Brain microvascular endothelial cell (primary cell): Measurements from ENCODE around the gene SLC35F3.

ENCODE experiments used
- DNase-seq: peaks from one replicate; pipeline ENCODE4 v3.0.0-alpha.2; 2020
- H3K27ac ChIP-seq: fragments of 250-450 bp; sonication (Bioruptor Pico); 2 replicates; pipeline ENCODE4 v1.5.1; 2020; ENCODE audit warnings: mild to moderate bottlenecking, moderate library complexity
- H3K27me3 ChIP-seq: fragments of 250-450 bp; sonication (Bioruptor Pico); replicated peaks from 2 replicates; pipeline ENCODE4 v1.5.1; 2020; ENCODE audit warnings: mild to moderate bottlenecking
- H3K36me3 ChIP-seq: fragments of 250-450 bp; sonication (Bioruptor Pico); replicated peaks from 2 replicates; pipeline ENCODE4 v1.5.1; 2020; ENCODE audit warnings: mild to moderate bottlenecking
- H3K4me3 ChIP-seq: 2 replicates; pipeline ENCODE4 v1.5.1; 2011; ENCODE audit warnings: low read depth, mild to moderate bottlenecking, control low read depth, low read length, moderate library complexity
- CTCF ChIP-seq: IDR thresholded peaks from 2 replicates; pipeline ENCODE4 v1.5.1; 2011; ENCODE audit warnings: low read depth, mild to moderate bottlenecking, moderate library complexity, low read length, control low read depth, inconsistent platforms; ENCODE audit errors: missing control alignments
- in situ Hi-C: cut with HindIII; loops from 2 replicates; pipeline ENCODE4 v1.10.0; 2017; ENCODE audit warnings: low sequenced_read_pairs, low pct_ligation_motif_present

Gene SLC35F3

DNA sequence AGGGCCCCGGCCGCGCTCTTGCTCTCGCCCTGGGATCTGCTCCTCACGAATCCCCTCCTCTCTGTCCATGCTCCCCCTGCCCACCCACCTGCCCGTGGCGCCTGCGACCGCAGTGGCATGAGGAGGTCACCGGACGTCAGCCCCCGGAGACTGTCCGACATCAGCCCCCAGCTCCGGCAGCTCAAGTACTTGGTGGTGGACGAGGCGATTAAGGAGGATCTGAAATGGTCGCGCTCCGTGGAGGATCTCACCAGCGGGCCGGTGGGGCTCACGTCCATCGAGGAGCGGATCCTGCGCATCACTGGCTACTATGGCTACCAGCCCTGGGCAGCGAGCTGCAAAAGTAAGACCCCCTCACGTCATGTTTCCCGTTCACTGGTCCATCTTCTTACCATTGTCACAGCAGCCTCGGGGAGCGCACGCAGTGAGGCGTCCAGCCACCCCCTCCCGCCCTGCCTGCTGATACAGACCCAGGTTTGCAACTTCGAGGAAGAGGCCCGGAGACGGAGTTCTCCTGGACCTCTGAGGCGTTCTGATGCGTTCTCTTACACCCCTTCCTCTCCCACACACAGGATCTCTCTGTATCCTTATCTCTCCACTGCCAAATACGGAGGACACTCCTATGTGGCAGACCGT is 1.1 kb downstream of the SLC35F3 start:
- Histone ChIP-seq H3K4me3 (peak overlapping the region; percentile 43), H3K27ac (no peak overlapping the region), H3K36me3 (no peaks in the 10 kb centered on the region), H3K27me3 (peaks cover 17% of the 10 kb centered on the region)
- no peak for TF ChIP-seq CTCF
- in situ Hi-C loops, result no loop called here
- DNase-seq, result no peak

DNA sequence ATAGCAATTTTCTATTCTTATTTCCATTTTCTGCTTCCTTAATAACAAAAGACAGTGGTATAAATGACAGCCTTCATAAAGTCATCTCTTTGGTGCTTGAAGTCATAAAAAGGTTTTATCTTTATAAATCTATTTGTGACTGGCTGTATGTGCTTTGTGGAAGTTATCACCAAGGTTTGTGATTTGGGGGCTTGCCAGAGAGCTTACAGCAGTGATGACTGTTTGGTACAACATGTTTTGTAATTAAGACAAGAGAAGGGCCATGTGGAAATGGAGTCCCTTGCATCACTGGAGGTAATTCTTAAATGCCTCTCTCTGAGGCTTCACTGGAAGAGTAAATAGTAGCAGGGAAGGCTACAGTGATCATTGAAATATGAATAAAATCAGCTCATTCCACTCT is 2.7 kb downstream of the SLC35F3 start:
- H3K36me3 ChIP-seq, result no peaks in the 10 kb centered on the region
- in situ Hi-C loops, result no loop called here
- H3K27ac ChIP-seq, result no peak overlapping the region
- peaks cover 17% of the 10 kb centered on the region for H3K27me3 ChIP-seq
- no peak overlapping the region for H3K4me3 ChIP-seq
- DNase-seq, result no peak
- no peak for TF ChIP-seq CTCF

GRCh38 chr1:233908092-233908491 is 3.6 kb downstream of the SLC35F3 start:
- in situ Hi-C loops, result no loop called here
- TF ChIP-seq CTCF, result no peak
- Histone ChIP-seq H3K36me3 (no peaks in the 10 kb centered on the region), H3K27me3 (peaks cover 17% of the 10 kb centered on the region), H3K27ac (no peak overlapping the region), H3K4me3 (no peak overlapping the region)
- DNase-seq, result no peak

DNA sequence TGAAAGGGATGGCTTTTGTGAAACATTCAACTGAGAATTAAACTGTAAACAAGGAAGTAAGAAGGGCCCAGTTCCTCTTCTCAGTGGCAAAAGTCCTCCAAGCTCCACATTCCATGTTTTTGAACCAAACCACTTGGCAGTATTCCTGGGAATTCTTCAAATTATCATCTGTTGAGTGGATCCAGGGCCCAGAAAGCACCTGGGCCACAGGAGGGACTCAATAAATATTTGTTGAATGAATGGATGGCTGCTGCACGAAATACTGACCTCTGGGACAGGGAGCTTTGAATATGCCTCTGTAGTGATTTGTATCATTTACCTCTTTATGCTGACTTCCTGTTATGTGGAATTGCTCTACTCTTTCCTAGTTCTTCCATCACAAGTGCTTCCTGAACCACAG is 4.7 kb downstream of the SLC35F3 start:
- H3K4me3 ChIP-seq, result no peak overlapping the region
- TF ChIP-seq CTCF, result no peak
- no peaks in the 10 kb centered on the region for H3K36me3 ChIP-seq
- peaks cover 17% of the 10 kb centered on the region for H3K27me3 ChIP-seq
- DNase-seq, result no peak
- in situ Hi-C loops, result no loop called here
- no peak overlapping the region for H3K27ac ChIP-seq

GRCh38 chr1:233912447-233912846 is 8.0 kb downstream of the SLC35F3 start:
- DNase-seq, result no peak
- no peak for TF ChIP-seq CTCF
- H3K27me3 ChIP-seq, result no peaks in the 10 kb centered on the region
- no peak overlapping the region for H3K27ac ChIP-seq
- H3K36me3 ChIP-seq, result no peaks in the 10 kb centered on the region
- in situ Hi-C loops, result no loop called here
- no peak overlapping the region for H3K4me3 ChIP-seq

GRCh38 chr1:233912909-233913308 is 8.4 kb downstream of the SLC35F3 start:
- Histone ChIP-seq H3K4me3 (no peak overlapping the region), H3K27me3 (no peaks in the 10 kb centered on the region), H3K27ac (no peak overlapping the region), H3K36me3 (no peaks in the 10 kb centered on the region)
- in situ Hi-C loops, result no loop called here
- no peak for TF ChIP-seq CTCF
- DNase-seq, result no peak
